UCSD-AML1 (cell line): Measurements from ENCODE around the gene ESYT2.
"Not testable (repeated sequence)": the region's sequence is repeated elsewhere in the genome, so short reads cannot be mapped to it uniquely, and the experiment has no call there.

Experiments used
- DNase-seq: peaks from one replicate; lab custom pipeline; 2025; ENCODE audit not compliant: unreplicated experiment; lab: John Stamatoyannopoulos, UW

ESYT2 gene, protein sequence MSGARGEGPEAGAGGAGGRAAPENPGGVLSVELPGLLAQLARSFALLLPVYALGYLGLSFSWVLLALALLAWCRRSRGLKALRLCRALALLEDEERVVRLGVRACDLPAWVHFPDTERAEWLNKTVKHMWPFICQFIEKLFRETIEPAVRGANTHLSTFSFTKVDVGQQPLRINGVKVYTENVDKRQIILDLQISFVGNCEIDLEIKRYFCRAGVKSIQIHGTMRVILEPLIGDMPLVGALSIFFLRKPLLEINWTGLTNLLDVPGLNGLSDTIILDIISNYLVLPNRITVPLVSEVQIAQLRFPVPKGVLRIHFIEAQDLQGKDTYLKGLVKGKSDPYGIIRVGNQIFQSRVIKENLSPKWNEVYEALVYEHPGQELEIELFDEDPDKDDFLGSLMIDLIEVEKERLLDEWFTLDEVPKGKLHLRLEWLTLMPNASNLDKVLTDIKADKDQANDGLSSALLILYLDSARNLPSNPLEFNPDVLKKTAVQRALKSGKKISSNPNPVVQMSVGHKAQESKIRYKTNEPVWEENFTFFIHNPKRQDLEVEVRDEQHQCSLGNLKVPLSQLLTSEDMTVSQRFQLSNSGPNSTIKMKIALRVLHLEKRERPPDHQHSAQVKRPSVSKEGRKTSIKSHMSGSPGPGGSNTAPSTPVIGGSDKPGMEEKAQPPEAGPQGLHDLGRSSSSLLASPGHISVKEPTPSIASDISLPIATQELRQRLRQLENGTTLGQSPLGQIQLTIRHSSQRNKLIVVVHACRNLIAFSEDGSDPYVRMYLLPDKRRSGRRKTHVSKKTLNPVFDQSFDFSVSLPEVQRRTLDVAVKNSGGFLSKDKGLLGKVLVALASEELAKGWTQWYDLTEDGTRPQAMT

DNA sequence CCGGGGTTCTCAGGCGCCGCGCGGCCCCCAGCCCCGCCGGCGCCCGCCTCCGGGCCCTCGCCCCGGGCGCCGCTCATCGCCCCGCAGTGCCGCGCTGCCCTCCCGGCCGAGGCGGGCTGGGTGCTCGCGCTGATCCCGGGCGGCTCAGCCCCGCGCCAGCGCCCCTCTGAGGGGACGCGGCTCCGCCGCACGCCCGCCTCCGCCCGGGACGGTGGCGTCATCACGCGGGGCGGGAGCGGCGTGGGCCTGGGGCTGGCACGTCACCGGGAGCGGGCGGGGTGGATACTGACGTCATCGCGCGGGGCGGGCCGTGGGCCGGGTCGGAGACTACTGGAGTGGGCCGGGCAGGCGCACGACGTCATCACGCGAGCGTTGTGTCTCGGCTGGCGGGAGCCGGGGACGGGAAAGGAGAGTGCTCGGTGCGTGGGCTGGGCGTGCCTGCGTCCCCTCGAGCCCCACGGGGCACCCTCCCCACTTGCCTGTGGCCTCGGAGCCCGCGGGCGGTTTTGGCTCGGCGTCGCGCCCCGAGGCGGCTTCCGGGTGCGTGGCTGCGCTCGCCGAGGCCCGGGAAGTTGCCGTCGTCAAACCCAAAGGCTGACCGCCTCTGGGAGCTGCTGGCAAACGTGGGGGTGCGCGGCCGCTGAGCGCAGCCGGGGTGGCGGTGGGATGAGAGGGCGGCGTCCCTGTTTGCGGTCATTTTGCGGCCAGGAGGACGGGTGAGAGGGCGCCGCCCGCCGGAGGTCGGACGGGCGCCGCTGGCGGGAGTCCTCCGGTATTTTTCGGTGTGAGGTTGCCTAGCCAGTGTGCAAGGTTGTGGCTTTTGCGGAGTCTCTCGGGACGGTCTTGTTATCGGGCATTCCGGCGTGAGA, at the start of gene ESYT2:
ESYT2 (minus strand) TSS at position 168 of the 869 bp plus-strand sequence; CDS start at position 77, 91 bp downstream.
- peak; percentile 93 for DNase-seq

DNA sequence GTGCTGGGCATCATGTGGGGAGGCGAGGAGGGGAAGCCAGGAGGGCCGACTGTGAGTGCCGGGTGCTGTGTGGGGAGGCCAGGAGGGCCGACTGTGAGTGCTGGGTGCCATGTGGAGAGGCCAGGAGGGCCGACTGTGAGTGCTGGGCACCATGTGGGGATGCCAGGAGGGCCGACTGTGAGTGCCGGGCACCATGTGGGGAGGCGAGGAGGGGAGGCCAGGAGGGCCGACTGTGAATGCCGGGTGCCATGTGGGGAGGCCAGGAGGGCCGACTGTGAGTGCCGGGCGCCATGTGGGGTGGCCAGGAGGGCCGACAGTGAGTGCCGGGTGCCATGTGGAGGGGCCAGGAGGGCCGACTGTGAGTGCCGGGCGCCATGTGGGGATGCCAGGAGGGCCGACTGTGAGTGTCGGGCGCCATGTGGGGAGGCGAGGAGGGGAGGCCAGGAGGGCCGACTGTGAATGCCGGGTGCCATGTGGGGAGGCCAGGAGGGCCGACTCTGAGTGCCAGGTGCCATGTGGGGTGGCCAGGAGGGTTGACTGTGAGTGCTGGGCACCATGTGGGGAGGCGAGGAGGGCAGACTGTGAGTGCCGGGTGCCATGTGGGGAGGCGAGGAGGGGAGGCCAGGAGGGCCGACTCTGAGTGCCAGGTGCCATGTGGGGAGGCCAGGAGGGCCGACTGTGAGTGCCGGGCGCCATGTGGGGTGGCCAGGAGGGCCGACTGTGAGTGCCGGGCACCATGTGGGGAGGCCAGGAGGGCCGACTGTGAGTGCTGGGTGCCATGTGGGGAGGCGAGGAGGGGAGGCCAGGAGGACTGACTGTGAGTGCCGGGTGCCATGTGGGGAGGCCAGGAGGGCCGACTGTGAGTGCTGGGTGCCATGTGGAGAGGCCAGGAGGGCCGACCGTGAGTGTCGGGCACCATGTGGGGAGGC, 49.1 kb upstream of the ESYT2 start:
- DNase-seq, result not testable (repeated sequence)

DNA sequence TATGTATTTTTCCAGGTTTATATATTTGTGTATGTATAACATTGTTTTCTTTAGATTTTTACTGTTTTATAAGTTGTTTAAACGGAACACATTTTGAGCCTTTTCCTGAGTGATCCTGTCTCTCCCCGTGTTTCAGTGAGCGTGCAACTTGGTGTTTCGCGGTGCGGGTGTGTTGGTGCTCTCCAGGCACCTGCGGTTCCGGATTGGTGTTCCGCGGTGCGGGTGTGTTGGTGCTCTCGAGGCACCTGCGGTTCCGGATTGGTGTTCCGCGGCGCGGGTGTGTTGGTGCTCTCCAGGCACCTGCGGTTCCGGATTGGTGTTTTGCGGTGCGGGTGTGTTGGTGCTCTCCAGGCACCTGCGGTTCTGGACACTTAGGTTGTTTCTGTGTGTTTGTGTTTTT, 47.7 kb upstream of the ESYT2 start:
- DNase-seq, result no peak

DNA sequence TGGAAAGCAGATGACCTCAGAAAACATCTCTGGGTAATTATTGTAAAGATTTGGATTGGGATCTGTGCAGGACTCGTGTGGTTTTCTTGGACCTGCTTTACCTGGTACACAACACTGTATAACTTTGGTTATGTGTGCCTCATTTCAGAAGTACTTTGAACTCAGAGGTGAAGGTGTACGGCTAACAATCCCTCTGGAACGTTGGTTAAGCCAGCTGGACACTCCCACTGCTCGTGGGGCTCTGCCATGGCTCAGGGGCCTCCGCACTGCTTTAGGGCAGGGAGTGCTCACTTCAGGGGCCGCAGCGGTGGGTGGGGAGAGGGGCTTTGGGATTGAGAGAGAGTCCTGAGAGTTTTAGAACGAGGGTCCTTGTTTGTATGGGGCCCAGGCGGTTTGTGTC, 40.6 kb upstream of the ESYT2 start:
- no peak for DNase-seq

DNA sequence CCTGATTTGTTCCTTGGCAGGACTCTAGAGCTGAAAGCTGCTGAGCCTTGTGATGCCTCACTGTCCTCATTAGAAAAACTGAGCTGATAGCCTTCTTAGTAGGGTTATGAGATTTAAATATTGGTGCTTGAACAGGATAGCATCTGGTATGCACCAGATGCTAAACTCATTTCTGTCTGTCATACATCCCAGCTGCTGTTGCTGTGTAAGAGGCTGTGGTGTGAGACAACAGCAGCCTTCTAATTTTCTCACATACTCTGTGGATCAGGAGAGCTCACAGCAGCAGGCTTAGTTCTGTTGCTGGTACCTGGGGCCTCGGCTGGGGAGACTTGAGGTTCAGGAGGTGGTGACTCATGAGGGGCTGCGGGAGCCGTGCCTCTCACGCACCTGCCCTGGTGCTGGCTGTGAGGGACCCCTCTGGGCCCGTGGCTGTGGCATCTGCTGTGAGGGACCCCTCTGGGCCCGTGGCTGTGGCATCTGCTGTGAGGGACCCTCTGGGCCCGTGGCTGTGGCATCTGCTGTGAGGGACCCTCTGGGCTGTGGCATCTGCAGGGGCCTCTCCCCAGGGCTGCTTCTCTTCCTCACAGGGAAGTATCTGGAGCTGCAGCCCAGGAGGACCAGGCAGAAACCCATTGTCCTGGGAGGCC, 39.6 kb upstream of the ESYT2 start:
- no peak for DNase-seq

DNA sequence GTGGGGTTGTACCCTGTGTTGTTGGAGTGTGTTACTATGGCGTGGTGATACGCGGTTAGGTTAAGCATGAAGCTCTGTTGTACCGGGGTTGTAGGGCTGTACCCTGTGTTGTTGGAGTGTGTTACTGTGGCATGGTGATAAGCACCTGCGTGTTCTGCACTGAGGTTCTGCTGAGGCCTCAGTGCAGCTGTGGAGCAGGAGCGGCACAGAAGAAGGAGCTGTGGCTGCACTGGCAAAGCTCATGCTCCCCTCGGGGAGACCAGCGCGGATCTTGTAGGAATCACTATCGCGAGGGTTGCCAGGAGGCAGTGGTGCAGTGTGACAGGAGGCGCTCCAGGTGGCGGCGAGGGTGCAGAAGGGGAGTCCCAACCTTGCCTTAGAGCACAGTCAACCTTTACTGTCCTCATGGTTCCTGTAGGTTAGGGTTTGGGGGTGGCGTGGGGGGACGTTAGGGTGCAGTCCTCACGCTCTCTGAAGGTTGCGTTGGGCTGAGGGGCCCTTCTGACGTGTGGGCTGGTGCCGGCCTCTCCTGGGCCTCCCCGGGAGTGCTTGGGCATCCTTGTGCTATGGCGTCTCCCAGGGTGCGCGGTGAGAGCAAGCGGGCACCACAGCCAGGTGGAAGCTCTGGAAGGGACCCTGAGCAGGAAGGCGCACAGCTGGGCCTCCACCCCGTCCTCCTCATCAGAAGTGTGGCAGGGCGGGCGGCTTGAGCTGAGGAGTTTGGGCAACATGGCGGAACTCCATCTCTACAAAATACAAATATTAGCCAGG, 38.1 kb upstream of the ESYT2 start:
- no peak for DNase-seq

DNA sequence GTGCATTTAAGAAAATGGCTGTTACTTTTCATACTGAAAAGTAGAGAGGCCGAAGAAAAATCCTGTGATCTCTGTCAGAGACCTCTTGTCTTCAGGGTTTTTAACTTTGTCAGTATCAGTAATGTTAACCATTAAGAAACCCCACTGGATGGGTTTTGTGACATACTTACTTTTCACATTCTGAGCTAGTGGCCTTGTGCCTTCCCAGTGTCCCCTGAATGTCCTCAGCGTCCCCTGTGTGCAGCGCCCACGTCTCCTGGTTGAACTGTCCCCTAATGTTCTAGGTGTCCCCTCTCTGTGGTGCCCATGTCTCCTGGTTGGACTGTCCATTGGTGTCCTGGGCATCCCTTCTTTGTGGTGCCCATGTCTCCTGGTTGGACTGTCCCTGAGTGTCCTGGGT, 36.7 kb upstream of the ESYT2 start:
- DNase-seq, result no peak

DNA sequence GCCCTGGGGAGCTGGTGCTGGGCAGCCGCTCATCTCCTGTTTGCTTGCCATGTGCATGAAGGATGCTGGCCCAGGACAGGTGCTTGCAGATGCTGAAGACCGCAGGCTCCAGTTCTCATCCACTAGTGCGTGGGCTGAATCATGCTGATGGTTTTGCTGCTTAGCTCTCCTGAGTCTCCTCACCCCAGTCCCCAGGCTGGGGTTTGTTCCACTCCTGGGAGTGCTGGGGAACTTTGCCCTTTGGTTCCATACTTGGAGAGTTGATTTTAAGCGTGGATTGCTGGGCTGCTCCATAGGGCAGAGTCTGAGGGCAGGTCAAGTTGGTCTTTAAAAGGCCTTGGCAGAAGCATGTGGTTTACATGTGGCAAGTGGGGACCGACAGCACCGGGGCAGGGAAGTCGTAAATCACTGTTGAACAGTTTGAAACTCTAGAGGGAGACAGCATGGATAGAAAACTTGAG, 36.2 kb upstream of the ESYT2 start:
- peak; percentile 15 for DNase-seq

DNA sequence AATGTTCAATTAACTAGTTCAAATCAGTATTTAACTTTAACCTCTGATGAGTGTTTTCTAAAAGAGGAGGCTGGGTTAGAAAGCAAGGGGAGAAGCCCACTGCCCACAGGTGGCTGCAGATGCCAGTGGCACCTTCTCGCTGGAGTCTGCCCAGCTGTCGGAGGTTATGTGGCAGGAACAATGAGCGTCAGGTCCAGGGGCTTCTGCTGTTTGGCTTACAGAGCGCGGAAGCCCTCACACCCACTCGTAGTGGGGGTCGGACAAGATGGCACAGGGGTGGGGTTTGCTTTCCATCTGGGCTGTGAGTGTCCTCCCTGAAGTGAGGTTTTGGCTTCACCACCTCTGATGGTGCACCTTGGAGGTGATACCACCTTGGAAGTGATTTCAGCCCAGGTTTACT, 35.5 kb upstream of the ESYT2 start:
- no peak for DNase-seq

DNA sequence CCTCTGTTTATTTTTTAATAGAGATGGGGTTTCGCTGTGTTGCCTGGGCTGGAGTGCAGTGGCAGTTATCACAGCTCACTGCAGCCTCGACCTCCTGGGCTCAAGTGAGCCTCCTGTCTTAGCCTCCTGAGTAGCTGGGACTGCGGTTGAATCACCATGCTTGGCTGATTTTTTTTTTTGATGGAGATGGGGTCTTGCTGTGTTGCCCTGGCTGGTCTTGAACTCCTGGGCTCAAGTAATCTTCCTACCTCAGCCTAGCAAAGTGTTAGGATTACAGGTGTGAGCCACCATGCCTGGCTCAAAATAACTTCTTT, 35.2 kb upstream of the ESYT2 start:
- no peak for DNase-seq

DNA sequence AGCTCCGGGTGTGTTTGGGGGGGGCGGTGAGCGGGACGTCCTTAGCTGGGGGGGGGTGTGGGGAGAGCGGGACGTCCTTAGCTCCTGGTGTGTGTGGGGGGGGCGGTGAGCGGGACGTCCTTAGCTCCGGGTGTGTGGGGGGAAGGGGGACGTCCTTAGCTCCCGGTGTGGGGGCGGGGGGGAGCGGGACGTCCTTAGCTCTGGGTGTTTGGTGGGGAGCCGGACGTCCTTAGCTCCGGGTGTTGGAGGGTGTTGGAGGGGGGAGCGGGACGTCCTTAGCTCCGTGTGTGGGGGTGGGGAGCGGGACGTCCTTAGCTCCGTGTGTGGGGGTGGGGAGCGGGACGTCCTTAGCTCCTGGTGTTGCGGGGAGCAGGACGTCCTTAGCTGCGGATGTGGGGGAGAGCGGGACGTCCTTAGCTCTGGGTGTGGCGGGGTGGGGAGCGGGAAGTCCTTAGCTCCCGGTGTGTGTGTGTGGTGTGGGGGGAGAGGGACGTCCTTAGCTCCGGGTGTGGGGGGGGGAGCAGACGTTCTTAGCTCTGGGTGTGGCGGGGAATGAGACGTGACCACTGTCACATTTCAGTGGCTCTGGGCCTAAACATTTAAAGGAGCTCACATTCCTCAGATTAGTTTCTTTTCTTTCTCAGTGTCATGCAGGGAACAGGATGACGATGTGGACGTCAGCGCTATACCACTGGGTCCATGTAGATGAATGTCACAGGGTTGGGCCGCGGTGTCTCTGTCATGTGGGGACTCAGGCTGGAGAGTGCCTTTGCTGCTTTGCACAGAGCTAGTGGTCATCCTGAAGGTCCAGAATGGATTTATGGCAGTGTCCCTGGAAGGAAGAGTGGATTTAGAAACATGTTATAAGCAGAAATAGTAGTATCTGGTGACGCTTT, 34.5 kb upstream of the ESYT2 start:
- DNase-seq, result peak; percentile 70

DNA sequence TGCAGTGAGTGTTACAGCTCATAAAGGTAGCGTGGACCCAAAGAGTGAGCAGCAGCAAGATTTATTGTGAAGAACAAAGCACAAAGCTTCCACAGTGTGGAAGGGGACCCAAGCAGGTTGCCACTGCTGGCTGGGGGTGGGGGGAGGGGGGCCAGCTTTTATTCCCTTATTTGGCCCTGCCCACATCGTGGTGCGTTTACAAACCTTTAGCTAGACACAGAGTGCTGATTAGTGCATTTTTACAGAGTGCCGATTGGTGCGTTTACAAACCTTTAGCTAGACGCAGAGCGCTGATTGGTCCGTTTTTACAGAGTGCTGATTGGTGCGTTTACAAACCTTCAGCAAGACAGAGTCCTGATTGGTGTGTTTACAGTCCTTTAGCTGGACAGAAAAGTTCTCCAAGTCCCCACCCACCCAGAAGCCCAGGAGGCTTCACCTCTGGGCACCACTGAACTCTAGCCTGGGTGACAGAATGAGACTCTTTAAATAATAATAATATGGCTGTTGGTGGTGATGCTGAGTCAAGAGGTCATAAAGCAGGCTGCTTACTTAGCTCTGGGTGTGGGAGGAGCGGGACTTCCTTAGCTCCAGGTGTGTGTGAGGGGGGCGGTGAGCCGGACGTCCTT, 33.8 kb upstream of the ESYT2 start:
- DNase-seq, result not testable (repeated sequence)

DNA sequence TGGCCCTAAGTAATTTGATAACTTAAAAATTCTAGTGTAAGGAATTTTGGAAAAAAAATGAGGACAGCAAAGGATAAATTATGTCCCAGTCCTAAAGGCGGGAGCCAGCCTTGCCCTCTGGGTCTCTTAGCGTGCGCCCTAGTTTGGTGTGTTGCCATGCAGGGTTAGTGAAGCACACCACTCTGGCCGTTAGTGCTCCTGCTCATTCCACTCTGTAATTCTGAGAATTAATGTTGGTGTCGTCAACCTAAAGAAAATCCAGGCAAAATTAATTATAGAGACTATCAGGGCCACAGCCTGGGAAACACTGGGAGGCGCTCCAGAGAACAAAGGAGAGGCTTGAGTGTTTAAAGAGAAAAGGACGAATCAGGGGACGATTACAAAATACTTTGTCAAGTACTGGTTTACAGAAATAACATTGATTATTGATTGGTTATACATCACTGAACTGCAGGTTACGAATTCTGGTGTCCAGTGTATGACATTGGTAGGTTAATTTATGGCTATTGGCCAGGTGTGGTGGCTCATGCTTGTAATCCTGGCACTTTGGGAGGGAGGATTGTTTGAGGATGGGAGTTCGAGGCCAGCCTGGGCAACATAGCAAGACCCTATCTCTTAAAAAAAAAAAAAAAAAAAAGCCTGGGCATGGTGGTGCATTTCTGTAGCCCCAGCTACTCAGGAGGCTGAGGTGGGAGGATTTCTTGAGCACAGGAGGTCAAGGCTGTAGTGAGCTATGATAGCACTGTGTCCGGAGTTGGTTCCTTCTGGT, 32.8 kb upstream of the ESYT2 start:
- DNase-seq, result no peak

DNA sequence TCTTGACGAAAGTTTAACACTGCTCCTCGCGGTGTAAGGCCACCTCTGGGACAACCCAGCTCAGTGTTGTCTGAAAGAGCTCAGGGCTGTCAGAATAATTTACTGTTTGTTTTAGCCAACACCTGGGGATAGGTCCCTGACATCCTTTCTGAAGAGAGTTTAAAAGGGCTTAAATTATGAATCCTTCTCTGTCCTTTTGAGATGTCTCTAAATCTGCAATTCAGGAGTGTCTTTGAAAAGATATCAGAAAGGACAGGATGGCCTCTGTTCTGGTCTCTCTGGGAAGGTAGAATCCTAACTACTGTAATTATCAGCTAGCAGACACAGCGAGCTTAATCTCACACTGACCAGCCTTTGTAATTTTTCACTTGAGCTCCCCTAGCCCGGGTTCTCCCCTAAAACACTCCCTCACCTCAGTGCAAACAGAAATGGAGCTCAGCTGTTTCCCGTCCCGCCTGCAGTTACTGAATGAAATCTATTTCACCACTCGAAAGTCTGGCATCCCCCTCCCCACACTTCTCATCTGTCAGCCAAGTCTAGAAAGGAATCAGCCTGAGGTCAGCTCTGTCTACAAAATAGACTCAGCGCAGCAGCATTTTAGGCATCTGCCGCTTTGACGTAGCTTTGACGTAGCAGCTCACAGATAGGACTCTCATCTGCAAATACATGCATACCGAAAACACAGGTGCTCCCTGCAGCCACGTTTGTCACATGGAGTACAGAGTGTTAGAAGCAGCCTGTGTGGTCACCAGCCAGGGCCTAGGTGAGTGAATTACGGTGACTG, 31.9 kb upstream of the ESYT2 start:
- no peak for DNase-seq

DNA sequence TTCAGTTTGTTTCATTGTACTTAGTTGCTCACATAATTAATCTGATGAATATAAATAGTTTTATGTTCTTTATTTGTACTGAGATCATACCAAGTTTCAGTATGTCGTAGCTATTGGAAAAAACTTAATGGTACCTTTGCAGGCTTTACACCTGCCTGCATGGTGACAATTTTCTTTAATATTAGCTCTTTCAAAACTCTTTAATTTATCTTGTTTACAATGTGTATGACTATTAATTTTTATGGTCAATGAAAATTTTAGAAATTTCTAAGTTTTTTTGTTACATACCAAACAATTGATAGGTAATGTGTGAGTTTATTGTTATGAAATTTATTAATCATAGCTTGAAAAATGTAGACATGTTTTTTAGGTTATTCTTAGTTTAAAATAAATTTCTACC, 31.1 kb upstream of the ESYT2 start:
- no peak for DNase-seq
